ENCODE measurements around the gene ALDH4A1. TPM values are rescaled to one million over a fixed set of nuclear protein-coding genes. Genes with fewer than 3 reads are reported as not detected.

Gene ALDH4A1
- total and polyA plus RNA-seq, 9 of the 15 experiments (the other 6 are each of a cell fraction or from before 2014, with no cell fraction given) = 0.27 to 31.4 (median 16.6) TPM

DNA sequence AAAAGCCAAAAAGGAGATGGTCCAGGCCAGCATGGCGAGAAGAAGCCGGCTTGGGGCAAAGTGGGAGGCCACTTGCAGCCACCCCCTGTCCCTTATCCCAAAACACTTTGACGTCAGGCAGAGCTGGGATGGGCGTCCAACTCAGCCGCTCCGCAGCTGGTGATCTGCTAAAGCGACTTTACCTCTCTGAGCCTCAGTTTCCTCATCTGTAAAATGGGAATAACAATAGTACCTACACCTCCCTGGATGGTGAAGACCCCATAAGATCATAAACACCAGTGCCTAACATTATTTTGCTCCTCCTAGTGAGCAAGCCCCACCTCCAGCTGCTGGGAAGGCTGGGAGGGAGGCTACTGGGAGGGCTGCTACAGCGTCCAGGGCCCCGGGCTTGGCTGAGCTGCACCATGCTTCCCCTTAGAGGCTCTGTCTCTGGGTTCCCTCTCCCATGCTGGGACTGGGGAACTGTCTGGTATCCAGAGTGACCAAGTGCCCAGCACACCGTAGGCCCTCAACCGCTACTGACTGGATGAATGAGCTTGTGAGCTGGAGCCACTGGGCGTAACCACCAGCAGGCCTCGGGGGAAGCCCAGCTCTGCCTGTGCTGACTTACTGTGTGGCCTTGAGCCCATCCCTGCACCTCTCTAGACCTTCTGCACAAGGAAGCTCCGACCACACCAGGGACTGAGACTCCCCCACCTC, 35.8 kb upstream of the ALDH4A1 start (continued):
- TF ChIP-seq, protein P1, sequence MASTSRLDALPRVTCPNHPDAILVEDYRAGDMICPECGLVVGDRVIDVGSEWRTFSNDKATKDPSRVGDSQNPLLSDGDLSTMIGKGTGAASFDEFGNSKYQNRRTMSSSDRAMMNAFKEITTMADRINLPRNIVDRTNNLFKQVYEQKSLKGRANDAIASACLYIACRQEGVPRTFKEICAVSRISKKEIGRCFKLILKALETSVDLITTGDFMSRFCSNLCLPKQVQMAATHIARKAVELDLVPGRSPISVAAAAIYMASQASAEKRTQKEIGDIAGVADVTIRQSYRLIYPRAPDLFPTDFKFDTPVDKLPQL (IDR thresholded peaks at IDR 0.05; ENCODE audit: extremely low read depth, insufficient read length) = no peak
- TF ChIP-seq MYC (IDR thresholded peaks at IDR 0.05; ENCODE audit: low read depth, low read length) (no peak), MYC (CRISPR knock-in tag; IDR thresholded peaks at IDR 0.05; ENCODE audit: borderline replicate concordance, low read depth) (no peak), ZNF354B (CRISPR knock-in tag; IDR thresholded peaks at IDR 0.05) (no peak), RUNX1 (IDR thresholded peaks at IDR 0.05; ENCODE audit: low read depth) (no peak), BRF1 (IDR thresholded peaks at IDR 0.05; ENCODE audit: borderline replicate concordance, extremely low read depth, insufficient read length) (no peak), U2AF1 (optimal IDR thresholded peaks at IDR 0.05; ENCODE audit: low read depth, low read length) (no peak), MTA2 (IDR thresholded peaks at IDR 0.05; ENCODE audit: low read depth) (no peak), SNIP1 (IDR thresholded peaks at IDR 0.05; ENCODE audit: low read depth) (no peak)
- TF ChIP-seq, protein P2, sequence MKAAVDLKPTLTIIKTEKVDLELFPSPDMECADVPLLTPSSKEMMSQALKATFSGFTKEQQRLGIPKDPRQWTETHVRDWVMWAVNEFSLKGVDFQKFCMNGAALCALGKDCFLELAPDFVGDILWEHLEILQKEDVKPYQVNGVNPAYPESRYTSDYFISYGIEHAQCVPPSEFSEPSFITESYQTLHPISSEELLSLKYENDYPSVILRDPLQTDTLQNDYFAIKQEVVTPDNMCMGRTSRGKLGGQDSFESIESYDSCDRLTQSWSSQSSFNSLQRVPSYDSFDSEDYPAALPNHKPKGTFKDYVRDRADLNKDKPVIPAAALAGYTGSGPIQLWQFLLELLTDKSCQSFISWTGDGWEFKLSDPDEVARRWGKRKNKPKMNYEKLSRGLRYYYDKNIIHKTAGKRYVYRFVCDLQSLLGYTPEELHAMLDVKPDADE (conservative IDR thresholded peaks at IDR 0.05; ENCODE audit: control insufficient read depth, low read depth, low read length) = no peak
